Measurements from ENCODE around the gene SERINC3. TPM values are rescaled to one million over a fixed set of nuclear protein-coding genes. Genes with fewer than 3 reads are reported as not detected.

SERINC3 gene
- total and polyA plus RNA-seq, 2 of the 13 experiments (the other 11 are each of a cell fraction or from before 2014, with no cell fraction given) = 82.0 to 226 TPM

- TF ChIP-seq CENPT (CRISPR knock-in tag; IDR thresholded peaks at IDR 0.05; ENCODE audit: low read depth) (no peak), DPF2 (CRISPR knock-in tag; IDR thresholded peaks at IDR 0.05; ENCODE audit: borderline replicate concordance, low read depth) (peak; percentile 60), NBN (conservative IDR thresholded peaks at IDR 0.05) (no peak), ZNF407 (CRISPR knock-in tag; IDR thresholded peaks at IDR 0.05; ENCODE audit: not compliant biosample characterization) (peak; percentile 94), MTA3 (CRISPR knock-in tag; IDR thresholded peaks at IDR 0.05) (peak; percentile 90), ARID3A (IDR thresholded peaks at IDR 0.05; ENCODE audit: low read depth, low read length) (peak; percentile 77; the same call in 1 of the 2 replicates), RERE (CRISPR knock-in tag; IDR thresholded peaks at IDR 0.05; ENCODE audit: low read depth) (no peak), ZC3H4 (CRISPR knock-in tag; IDR thresholded peaks at IDR 0.05; ENCODE audit: borderline replicate concordance) (peak; percentile 86; the same call in 1 of the 2 replicates), ZNF235 (CRISPR knock-in tag; IDR thresholded peaks at IDR 0.05; ENCODE audit: borderline replicate concordance) (peak; percentile 99)
Measured at GRCh38 chr20:44521484-44522481, at the start of gene SERINC3 (continued).
